C4-2B (cell line): Measurements from ENCODE around the gene PPP1R18.
A peak's percentile ranks its signal among the peaks of the same experiment; 100 is the strongest.

Source experiments
- H3K27ac ChIP-seq: fragments of 450-650 bp; 2 replicates; pipeline ENCODE4 v1.5.1; 2017
- ZFX ChIP-seq: fragments of 450-650 bp; IDR thresholded peaks from 2 replicates; pipeline ENCODE4 v1.6.1; 2017
- TF ChIP-seq, protein P1 (sequence below): fragments of 450-650 bp; conservative IDR thresholded peaks from 2 replicates; pipeline ENCODE4 v1.5.1; 2017; ENCODE audit warnings: mild to moderate bottlenecking

The PPP1R18 gene

DNA sequence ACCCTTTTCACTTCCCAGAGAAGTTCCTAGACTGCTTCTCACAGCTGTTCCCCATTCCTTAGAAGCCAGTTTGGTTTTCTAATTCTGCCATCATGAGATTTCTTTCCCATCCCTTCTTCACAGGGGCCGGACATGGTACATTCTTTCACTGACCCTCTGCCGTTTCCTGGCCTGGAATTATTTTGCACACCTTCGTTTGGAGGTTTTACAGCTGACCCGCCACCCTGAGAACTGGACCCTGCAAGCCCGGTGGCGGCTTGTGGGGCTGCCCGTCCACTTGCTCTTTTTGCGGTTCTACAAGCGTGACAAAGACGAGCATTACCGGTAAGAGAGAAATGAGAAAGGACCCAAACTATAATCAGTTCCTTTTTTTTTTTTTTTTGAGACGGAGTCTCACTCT, 35.3 kb downstream of the PPP1R18 start:
- H3K27ac ChIP-seq = no peak overlapping the region
- TF ChIP-seq, protein P1, sequence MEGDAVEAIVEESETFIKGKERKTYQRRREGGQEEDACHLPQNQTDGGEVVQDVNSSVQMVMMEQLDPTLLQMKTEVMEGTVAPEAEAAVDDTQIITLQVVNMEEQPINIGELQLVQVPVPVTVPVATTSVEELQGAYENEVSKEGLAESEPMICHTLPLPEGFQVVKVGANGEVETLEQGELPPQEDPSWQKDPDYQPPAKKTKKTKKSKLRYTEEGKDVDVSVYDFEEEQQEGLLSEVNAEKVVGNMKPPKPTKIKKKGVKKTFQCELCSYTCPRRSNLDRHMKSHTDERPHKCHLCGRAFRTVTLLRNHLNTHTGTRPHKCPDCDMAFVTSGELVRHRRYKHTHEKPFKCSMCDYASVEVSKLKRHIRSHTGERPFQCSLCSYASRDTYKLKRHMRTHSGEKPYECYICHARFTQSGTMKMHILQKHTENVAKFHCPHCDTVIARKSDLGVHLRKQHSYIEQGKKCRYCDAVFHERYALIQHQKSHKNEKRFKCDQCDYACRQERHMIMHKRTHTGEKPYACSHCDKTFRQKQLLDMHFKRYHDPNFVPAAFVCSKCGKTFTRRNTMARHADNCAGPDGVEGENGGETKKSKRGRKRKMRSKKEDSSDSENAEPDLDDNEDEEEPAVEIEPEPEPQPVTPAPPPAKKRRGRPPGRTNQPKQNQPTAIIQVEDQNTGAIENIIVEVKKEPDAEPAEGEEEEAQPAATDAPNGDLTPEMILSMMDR = no peak

DNA sequence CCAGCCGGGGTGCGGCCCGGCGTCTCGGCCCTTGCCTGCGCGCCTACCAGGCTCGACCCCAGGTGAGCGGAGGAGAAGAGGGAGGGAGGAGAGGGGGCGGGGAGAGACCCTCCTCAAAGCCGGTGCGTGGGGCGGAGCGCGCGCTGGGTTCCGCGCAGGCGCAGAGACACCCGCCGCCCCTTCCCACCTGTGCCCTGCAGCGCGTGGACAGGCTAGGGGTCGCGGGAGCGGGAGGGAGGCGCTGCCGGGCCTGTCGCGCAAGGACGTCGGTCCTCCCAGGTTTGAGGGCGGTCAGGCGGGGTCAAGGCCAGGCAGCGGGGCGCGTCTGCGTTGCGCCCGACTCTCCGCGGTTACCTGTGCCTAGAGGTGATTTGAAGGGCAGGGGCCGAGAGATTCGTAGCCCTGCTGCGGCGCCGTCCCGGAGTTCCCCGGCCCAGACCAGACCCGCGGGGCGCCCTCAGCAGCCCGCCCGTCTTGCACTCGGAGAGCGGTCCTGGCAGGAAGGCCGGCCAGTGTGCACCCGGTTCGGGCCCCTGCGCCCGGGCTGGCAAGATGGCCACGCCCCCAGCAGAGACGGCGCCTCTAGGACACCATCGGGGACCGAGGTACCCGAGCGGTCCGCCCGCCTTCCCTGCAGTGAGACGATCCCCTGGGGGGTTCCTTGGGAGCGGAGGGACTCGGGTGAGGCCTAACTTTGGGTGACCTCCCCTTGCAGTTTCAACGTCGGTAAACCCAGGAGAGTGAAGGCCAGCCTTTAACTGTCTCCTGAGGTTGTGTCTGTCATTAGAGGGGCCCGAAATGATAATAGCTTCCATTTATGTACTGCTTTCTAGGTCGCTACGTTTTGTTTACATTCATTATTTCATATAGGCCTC, 39.0 kb downstream of the PPP1R18 start:
- peak overlapping the region; percentile 99 for H3K27ac ChIP-seq
- TF ChIP-seq, protein P1 = no peak
- peak; percentile 82 for TF ChIP-seq ZFX

DNA sequence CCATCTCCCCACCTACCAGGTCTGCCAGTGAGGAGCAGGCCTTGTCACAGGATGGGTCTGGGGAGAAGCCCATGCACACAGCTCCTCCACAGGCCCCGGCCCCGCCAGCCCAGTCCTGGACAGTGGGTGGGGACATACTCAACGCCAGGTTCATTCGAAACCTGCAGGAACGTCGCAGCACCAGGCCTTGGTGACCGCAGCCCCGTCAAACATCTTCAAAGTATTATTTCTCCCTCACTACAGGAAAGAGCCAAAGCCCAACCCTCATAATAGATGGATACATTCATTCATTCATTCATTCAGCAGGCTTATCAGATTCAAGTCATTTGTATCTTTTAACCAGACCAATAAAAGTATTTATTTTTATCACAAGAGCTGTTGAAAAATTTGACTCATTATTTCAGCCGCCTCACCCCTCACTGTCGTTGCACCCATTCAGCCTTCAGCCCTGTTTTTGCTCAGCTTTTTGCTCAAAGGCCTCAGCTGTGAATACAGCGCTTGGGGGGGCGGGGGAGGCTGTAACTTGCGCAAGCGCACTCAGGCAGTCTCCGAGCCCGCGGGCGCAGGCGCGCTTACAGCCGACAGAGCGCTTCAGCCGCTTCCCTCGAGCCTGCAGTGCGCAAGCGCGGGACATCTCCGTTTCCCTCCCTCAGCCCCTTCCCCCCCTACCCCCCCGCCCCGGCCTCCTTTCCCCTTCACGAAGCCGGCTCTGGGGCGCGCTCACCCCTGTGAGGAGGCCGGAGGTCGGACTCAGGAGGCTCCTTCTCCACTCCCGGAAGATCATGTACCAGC, 39.8 kb downstream of the PPP1R18 start, which contains the start of gene C6orf136:
TSS of gene C6orf136 (plus strand) at position 684 of the 792 bp plus-strand sequence. CDS start at position 783, 99 bp downstream.
- TF ChIP-seq, protein P1 = no peak
- TF ChIP-seq ZFX = no peak
- peak within 1 kb of the TSS; percentile 99 for H3K27ac ChIP-seq

DNA sequence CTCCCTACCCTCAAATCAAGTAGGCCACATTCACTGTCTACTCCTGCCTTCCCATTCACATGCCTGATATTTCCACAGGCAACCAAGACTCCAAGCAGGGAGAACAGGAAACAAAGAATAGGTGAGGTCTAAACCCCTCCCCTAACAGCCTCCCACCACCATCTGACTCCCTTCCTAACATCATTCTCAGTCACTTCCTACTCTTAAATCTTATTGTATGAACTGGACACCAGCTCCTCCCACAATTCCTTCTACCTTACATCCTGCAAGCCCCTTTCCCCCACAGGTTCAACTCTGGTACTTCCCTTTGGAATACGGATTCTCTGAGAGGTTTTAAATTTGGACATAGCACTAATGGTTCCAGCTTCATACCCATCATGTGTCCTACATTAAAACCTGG, 40.5 kb downstream of the PPP1R18 start:
- no peak overlapping the region; the same call in 1 of the 2 replicates for H3K27ac ChIP-seq

DNA sequence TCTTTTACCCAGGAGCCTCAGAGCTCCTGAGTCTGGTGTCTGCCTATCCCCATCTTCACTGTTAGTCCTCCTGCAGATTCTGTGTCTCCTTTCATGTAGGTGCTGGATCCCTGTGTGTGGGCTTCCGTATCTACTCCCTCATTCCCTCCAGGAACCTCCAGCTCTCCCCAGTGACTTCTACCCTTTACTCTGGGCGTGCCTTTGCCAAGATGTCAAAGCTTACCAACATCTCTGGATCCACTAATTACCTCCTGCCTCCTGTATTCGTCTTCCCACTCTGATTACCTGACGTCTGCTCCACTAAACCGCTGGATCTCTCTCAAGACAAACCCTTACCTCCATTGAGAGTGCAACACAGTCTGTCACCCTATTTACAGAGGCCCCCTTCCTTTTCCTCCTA, 41.7 kb downstream of the PPP1R18 start:
- H3K27ac ChIP-seq = no peak overlapping the region
- TF ChIP-seq ZFX = no peak
- TF ChIP-seq, protein P1 = no peak

More for the DNA sequence above, 40.5 kb downstream of the PPP1R18 start:
- no peak for TF ChIP-seq ZFX
- TF ChIP-seq, protein P1 = no peak

DNA sequence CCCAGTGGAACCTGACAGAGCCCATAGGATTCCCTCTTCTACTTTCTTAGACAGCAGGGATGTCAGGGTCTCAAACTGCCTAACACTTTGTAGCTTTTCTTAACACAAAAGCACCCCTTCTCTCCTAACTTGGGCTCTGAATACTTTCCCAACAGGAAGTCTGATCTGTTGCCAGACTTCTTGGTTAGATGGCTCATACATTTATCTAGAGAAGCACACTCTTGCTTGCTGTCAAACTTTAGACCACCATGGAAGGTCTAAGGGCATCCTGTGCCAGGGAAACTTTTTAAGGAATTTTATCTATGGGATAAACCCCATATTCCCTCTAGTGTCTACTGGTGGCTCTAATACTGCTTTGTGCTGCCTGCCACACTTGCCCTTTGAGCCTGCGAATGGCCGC, 42.8 kb downstream of the PPP1R18 start:
- no peak for TF ChIP-seq ZFX
- TF ChIP-seq, protein P1 = no peak
- H3K27ac ChIP-seq = no peak overlapping the region

DNA sequence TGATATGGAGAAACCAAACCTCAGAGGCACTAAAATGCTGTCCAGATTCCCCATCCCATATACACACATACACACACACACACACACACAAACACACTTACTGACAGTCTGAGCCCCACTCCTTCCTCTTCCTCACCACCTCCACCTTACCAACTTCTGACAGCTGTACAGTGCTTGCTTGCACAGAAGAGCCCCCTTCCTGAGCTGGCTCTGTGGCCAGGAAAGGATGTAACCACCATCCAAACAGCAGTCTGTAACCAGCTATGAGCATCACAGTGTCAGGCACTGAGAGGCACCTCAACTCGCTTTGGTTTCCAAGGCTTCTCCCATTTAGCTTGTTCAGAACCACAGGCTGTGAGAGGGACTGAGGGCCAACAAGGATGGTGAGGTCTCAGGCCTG, 45.4 kb downstream of the PPP1R18 start:
- H3K27ac ChIP-seq = no peak overlapping the region
- TF ChIP-seq ZFX = no peak
- TF ChIP-seq, protein P1 = no peak
